Activated T-helper 9 cell treated with anti-CD3 and anti-CD28 coated beads, Interleukin-2, amount 50 U/mL, for 16 hours (primary cell): ENCODE results near the gene ZNF414.

Source experiments
- DNase-seq: peaks from one replicate; pipeline ENCODE4 v3.0.0-alpha.2; 2020; ENCODE audit warnings: low read depth

The ZNF414 gene

DNA sequence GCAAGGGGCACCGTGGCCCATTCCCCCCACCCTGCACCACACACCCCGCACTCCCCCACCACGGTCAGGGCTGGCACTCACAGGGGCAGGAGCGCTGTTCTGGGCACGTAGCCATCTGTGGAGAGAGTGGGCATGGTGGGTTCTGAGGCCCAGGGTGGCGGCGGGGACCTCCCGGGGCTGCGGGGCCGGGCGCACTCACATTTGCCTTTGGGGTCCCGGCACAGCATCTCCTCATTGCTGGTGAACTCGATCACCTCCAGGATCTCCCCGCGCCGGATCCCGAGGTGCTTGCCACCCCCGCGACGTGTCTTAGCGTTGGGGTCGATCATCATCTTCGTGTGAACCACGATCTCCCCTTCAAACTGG, 23.6 kb downstream of the ZNF414 start:
- DNase-seq, result no peak

DNA sequence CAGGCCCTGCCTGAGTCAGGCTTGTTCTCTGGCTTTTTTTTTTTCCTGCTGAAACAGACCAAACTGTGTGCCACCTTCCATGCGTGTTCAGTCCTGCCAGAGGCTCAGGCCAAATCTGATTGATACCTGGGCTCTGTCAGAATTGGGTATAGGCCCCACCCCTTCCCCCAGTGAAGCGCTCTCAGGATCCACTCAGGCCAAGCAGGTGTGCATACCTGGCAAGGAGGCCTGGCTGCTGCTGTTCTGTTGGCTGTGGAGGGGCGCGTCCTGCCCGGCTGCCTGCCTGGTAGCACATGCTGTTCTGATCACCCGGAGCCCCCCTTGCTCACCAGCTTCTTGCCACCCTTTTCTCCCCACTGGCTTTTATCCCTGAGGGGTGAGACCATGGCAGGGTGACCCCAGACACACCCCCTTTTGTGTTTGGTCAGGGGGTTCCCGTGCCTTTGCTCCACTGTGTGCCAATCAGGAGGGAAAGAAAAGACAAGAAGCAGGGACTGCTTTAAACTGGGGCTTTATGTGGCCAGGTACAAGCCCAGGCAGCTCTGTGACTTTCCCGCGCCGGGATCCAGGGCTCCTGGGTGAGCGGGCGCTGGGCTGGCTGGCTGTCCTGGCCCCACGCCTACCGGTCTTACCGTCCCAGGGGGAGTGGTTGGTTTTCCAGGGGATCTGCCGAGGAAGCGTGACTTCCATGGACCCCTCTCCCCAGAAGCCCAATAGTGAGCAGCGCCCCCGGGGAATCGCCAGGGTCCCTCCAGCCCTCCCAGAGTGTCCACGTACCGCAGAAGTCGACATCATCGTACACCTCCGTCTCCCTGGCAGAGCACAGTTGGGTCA, 24.2 kb downstream of the ZNF414 start:
- DNase-seq, result no peak

- DNase-seq, result no peak
These were observed 25.6 kb downstream of the ZNF414 start for GRCh38 chr19:8488365-8488764.

DNA sequence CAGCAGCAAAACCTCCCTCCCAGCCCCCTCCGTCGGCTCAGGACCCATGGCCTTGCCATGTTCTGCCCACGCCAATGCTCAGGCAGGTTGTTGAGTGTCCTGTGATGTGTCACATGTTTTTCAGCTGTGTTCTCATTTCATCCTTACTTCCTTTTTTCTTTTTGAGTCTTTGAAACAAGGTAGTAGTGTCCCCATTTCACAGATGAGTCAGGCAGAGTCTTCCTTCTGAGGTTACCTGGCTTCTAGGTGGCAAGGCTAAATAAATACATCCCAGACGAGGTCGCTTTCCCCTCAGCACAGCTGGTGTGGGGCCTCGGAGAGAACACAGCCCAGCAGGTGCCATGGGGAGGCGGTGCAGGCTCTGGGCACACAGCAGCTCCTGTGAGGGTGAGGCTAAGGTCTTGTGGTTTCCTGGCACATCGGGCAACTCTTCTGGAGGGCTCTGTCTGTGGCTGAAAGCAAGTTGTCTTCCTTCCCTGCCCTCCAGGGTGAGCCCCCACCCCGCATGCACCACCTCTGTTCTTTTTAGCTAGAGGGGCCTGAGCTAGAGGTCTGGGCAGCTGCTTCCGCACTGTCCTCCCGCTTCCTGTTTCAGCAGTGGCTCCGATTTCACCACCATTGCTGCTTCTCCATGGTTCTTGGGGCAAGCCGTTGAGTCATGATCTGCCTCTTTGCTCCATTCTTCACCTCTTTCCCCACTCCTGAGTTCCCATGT, 26.7 kb downstream of the ZNF414 start:
- peak; percentile 55 for DNase-seq

DNA sequence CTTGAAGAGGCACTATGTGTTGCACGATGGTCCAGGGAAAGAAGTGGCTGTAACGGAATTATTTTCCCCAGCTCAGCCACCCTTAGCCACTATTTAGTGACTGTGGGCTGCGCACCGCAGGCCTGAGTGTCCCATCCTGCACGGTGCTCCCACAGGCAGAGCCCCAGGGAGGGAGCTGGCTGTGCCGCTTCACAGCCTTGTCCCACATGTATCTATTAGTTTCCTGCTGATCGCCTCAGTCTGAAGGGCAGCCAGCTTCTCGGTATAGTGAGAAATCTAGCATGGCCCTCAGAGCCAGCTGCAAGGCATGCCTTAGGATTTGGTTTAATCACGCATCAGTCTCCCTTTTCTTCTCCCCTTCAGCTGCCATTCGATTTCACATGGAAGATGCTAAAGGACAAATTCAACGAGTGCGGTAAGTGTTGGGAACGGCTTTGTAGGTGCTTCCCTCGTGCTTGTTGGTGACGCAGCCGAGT, 27.3 kb downstream of the ZNF414 start:
- no peak for DNase-seq

- no peak for DNase-seq
These were observed 28.2 kb downstream of the ZNF414 start for GRCh38 chr19:8485561-8486371.

DNA sequence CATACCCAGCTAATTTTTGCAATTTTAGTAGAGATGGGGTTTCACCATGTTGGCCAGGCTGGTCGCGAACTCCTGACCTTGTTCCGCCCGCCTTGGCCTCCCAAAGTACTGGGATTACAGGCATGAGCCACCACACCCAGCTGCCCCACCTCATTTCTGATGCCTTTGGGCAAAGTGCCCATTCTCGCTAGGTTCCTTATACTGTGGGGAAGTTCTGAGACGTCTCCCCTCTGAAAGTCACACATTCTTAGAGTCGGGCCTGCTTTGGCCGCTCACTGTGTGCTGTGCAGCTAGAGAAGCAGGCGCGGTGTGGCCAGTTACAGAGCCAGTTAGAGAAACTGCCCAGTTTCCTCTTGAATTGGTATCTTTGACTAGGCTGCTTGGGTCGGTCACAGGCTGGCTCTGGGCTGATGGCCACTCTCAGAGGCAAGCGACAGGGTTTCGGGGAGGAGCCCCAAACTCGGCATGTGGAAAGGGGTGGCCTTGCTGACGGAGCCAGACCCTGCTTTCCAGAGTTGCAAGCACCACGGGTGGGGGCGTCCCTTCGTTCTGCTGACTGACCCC, 29.6 kb downstream of the ZNF414 start:
- DNase-seq, result no peak

GRCh38 chr19:8483165-8483564, 30.8 kb downstream of the ZNF414 start:
- DNase-seq, result no peak

GRCh38 chr19:8482696-8483095, 31.3 kb downstream of the ZNF414 start:
- DNase-seq, result no peak

DNA sequence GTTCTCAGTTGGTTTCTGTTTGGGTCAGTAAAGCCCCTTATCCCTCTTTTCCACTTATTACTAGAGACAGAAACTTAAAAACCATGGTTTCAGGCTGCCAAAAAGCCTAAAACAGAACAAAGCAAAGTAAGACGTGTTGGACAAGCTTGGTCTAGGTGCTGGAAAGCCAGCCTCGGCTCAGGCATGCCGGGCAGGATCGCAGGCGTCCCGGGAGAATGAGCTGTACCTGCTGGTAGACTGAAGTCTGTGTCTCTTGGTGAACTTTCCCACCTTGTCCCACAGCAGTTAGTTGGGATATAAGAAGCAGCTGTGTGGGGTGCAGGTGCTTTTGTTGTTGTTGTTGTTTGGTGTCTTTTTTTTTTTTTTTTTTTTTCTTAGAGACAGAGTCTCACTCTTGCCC, 32.4 kb downstream of the ZNF414 start:
- no peak for DNase-seq

DNA sequence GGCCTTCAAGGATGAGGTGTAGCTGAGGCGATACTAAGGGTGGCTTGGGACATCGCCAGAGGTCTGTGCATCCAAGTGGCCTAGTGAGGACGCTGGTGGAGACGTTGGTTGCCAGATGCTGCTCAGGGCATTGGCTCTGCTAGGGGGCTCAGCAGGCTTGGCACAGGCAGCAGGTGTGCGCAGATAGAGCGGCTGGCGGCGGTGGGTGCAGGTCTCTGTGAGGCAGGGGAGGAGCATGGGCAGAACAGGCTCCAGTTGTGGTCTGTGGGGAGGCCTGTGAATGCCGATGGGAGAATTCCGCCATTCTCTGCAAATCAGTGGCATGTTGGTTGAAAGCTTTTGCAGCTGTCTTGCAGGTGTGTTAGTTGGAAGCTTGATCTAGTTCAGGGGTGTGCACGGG, 32.8 kb downstream of the ZNF414 start:
- DNase-seq, result no peak

DNA sequence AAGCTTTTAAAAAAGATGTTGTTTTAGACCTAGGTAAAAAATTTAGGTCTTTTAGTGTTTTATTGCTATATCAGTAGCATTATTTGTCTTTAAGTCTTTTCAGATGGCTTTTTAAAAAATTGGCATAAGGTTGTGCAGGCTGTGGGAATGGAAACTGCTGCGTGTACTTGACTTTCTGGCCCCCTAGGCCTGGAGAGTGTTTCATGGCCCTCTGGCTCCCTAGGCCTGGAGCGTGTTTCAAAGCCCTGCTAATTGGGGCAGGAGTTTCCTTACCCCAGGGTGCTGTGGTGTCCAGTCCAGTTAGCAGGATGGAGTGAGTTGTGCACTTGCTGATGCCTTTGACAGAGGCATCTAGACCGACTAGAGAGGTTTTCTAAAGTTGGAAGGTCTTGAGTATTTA, 35.4 kb downstream of the ZNF414 start:
- DNase-seq, result no peak

DNA sequence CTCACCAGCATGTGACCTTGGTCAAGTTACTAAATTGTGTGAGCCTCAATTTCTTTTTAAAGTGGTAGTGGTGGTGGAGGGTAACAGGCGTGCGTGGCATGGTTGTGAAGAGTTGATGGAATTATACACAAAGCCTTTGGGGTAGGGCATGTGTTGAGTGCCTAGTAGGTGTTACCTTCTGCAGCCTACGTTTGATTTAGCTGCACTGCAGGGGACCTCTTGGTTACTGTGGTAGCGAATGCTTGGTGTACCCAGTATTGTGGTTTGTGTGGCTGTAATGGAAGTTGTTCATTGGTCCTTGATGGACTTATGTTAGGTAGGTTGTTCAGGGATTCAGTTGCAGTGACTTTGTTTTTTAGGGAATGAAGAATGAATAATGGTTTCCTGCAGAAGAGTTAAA, 36.1 kb downstream of the ZNF414 start:
- DNase-seq, result no peak

DNA sequence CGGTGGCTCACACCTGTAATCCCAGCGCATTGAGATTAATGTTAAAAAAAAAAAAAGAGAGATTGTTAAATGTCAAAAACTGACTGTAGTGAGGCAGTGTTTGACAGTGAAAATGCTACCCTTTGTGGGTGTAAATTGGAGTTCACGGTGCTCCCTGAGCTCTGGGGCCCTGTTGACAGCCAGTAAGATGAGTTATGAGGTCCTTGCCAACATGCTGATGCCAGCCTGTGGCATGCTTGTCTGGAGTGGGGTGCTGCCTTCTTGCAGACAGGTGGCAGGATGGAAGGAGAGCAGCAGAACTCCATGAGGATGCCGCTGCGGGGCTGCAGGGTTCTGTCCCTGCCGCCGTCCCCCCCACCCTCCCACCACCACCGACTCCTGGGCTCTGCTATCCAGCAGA, 37.4 kb downstream of the ZNF414 start:
- no peak for DNase-seq

GRCh38 chr19:8475005-8475404, 39.0 kb downstream of the ZNF414 start:
- no peak for DNase-seq

DNA sequence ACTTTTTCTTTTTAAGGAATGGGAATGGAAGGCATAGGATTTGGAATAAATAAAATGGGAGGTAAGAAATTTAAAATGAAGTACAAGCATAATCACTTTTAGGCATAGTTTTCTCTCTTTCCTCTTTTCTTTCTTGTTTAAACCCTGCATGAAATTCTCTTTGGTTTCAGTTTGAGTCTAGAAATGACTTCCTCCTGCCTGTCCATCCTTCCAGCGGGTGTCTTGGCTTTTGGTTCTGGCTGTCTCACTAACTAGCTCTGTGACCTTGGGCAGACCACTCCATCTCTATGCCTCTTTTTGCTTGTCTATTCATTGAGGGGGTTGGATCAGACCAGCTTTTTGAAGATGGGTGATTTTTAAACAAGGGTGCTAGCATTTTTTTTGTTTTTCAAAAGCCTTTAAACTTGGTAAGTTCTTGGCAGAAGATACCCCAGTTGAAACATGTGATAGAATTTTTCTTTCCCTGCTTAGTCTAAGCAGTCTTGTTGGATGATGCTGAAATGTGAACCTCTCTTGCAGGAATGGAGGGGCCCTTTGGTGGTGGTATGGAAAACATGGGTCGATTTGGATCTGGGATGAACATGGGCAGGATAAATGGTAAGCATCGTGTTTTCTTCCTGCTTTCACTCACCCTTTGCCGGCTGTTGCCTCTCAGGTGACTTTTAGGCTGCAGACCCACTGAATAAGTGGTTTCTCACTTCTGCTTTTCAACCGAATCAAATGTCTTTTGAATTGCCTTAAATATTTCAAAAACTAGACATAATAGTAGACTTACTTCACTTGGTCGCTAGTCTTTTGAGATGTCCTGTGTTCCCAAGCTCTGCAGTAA, 40.1 kb downstream of the ZNF414 start:
- DNase-seq, result no peak

GRCh38 chr19:8469613-8470368, 44.2 kb downstream of the ZNF414 start:
- DNase-seq, result no peak

DNA sequence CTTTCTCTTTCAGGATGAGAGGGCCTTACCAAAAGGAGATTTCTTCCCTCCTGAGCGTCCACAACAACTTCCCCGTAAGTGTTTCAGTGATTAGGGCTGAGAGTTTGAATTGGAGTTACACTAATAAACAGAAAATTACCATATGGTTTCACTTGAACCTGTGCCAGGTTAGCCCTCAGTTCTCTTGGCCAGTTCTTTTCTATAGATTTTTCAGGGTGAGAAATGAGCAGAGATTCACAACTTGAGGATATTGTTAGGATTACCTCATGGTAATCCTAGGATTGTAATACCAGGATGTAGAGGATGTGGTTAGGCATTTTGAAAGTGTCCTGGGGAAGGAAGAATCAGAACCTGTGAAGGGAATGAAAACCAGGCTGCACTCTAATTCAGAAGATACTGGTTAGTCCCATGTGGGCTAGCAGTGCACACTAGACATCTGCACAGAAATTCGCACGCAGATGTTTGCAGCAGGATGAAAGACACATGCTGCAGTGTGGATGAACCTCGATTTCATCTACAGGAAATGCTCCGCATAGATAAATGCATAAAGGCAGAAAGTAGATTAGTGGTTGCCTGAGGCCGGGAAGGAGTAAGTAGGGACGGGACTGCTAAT, 45.1 kb downstream of the ZNF414 start:
- no peak for DNase-seq

- no peak for DNase-seq
These were observed 45.8 kb downstream of the ZNF414 start for GRCh38 chr19:8468124-8468523.

GRCh38 chr19:8466018-8466417, 47.9 kb downstream of the ZNF414 start:
- DNase-seq, result no peak
